T-helper 17 cell (primary cell): ENCODE results near the gene CD59. TPM values are rescaled to one million over a fixed set of nuclear protein-coding genes. Genes with fewer than 3 reads are reported as not detected.
"Not testable (repeated sequence)": the region's sequence is repeated elsewhere in the genome, so short reads cannot be mapped to it uniquely, and the experiment has no call there.

Source experiments
- ATAC-seq: fragments of 150-1000 bp; cut with Tn5 transposase; 2 replicates; pipeline ENCODE4 v1.10.0; 2021; ENCODE audit warnings: mild to moderate bottlenecking, moderate library complexity
- DNase-seq, 3 donors: peaks; one replicate each; pipeline versions ENCODE4 v3.0.0 to v3.0.0-alpha.2; 2020 to 2021
- H3K9me3 ChIP-seq: one replicate; pipeline ENCODE4 v1.7.0; 2013; ENCODE audit warnings: low read length, mild to moderate bottlenecking; ENCODE audit not compliant: control insufficient read depth, poor library complexity, severe bottlenecking
- H3K27ac Mint-ChIP-seq: one replicate; pipeline ENCODE4 v1.8.0; 2022; ENCODE audit warnings: mild to moderate bottlenecking, moderate library complexity, mixed read lengths
- H3K27me3 Mint-ChIP-seq: one replicate; pipeline ENCODE4 v1.8.0; 2022; ENCODE audit warnings: mixed read lengths
- H3K36me3 Mint-ChIP-seq: one replicate; pipeline ENCODE4 v1.8.0; 2022; ENCODE audit warnings: low read depth, mixed read lengths
- H3K4me1 Mint-ChIP-seq: one replicate; pipeline ENCODE4 v1.8.0; 2022; ENCODE audit warnings: mild to moderate bottlenecking, mixed read lengths
- H3K4me3 Mint-ChIP-seq: one replicate; pipeline ENCODE4 v1.8.0; 2022; ENCODE audit warnings: mild to moderate bottlenecking, moderate library complexity, mixed read lengths
- total RNA-seq, 4 donors: library from RNA in 2 of 4; stranded (reverse) in 2 of 4; gene quantifications; one replicate each; pipeline ENCODE4 v1.2.3 and lab custom pipeline; 2022 to 2026

Gene CD59
- total RNA-seq, 2 donors from 2014 or later, result 48.7 to 53.6 TPM

DNA sequence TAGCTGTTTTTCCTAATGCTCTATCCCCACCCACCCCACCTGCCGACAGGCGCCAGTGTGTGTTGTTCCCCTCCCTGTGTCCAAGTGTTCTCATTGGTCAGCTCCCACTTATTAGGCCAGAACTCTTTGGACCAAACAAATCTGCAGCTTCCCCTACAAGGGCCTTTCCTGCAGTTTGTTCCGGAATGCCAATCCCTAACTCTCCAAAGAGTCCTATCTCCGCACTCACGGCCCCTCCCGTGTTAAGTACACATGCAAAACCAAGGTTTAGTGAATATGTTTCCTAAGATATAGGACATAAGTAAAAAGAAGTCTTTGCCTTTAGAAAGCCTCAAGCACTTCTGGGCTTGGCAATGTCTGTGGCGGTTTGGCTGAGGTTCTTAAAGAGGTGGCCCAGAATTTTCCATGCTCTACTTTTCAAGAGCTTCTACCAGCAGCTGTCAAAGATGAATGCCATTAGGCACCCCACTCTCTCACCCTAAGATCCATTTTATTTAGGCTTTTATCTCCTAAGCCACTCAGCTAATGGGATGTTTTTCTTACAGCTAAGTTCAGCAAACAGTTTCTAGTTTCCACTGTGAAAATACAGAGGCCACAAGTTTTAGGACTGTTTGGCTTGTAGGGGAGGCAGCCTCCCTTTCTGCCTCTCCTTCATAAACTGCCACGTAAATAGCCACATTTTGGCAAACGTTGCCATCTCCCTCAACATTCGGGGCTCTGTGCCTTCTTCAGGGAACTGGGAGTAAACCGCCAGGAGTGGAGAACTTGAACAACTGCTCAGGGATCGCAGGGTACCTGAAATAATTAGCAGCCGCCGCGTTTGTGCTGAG is 1.6 kb downstream of the CD59 start:
- ATAC-seq (no peak), DNase-seq (no peak)
- Mint-ChIP-seq H3K4me3 (peak overlapping the region; percentile 91), H3K36me3 (no peaks in the 10 kb centered on the region), H3K27ac (peak overlapping the region; percentile 92), H3K4me1 (peaks cover 40% of the 10 kb centered on the region), H3K27me3 (no peaks in the 10 kb centered on the region)
- H3K9me3 ChIP-seq, result no peaks in the 10 kb centered on the region

DNA sequence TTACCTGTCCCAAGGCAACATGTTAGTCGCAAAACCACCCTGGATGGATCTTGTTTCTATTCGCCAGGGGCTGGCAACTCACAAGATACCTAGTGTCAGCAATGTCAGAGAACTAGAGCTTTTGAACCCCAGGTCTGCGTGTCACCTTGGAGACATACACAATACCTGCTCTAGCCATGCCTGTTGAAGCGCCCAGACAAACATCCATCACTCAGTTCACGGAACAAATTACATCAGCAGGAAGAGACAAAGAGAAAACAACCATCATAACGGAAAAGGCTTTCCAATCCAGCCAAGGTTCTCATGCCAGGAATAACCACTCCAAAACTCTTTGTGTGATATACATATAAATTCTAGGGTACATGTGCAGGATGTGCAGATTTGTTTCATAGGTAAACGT is 2.2 kb downstream of the CD59 start:
- H3K9me3 ChIP-seq, result no peaks in the 10 kb centered on the region
- H3K27me3 Mint-ChIP-seq, result no peaks in the 10 kb centered on the region
- peaks cover 40% of the 10 kb centered on the region for H3K4me1 Mint-ChIP-seq
- H3K27ac Mint-ChIP-seq, result peak overlapping the region; percentile 92
- ATAC-seq, result no peak
- peak overlapping the region; percentile 91 for H3K4me3 Mint-ChIP-seq
- no peak for DNase-seq
- no peaks in the 10 kb centered on the region for H3K36me3 Mint-ChIP-seq

DNA sequence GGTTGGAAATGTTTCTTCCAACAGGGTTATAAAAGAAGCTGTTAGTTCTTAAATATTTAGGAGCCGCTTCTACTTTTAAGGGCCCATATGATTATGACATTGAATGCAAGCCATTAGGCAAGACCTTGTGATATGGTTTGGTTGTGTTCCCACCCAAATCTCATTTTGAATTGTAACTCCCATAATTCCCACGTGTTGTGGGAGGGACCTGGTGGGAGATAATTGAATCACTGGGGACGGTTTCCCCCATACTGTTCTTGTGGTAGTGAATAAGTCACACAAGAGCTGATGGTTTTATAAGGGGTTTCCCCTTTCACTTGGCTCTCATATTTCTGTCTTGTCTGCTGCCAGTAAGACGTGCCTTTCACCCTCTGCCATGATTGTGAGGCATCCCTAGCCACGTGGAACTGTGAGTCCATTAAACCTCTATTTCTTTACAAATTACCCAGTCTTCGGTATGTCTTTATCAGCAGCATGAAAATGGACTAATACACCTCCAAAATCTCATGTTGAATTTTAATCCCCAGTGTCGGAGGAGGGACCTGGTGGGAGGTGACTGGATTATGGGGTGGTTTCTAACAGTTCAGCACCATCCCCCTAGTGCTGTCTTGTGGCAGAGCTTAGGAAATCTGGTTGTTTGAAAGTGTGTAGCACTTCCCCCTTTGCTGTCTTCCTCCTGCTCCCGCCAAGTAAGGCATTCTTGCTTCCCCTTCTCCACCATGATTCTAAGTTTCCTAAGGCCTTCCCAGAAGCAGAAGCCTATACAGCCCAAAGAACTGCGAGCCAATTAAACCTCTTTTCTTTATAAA is 4.3 kb downstream of the CD59 start:
- no peaks in the 10 kb centered on the region for H3K9me3 ChIP-seq
- Mint-ChIP-seq H3K27ac (peak overlapping the region; percentile 61), H3K4me1 (peaks cover 38% of the 10 kb centered on the region), H3K36me3 (no peaks in the 10 kb centered on the region), H3K27me3 (no peaks in the 10 kb centered on the region), H3K4me3 (no peak overlapping the region)
- no peak for DNase-seq
- no peak for ATAC-seq

GRCh38 chr11:33730716-33731115 is 5.5 kb downstream of the CD59 start:
- H3K9me3 ChIP-seq, result no peaks in the 10 kb centered on the region
- no peak overlapping the region for H3K27ac Mint-ChIP-seq
- peaks cover 3% of the 10 kb centered on the region for H3K36me3 Mint-ChIP-seq
- DNase-seq (no peak), ATAC-seq (no peak)
- peaks cover 48% of the 10 kb centered on the region for H3K4me1 Mint-ChIP-seq
- H3K4me3 Mint-ChIP-seq, result no peak overlapping the region
- H3K27me3 Mint-ChIP-seq, result no peaks in the 10 kb centered on the region

DNA sequence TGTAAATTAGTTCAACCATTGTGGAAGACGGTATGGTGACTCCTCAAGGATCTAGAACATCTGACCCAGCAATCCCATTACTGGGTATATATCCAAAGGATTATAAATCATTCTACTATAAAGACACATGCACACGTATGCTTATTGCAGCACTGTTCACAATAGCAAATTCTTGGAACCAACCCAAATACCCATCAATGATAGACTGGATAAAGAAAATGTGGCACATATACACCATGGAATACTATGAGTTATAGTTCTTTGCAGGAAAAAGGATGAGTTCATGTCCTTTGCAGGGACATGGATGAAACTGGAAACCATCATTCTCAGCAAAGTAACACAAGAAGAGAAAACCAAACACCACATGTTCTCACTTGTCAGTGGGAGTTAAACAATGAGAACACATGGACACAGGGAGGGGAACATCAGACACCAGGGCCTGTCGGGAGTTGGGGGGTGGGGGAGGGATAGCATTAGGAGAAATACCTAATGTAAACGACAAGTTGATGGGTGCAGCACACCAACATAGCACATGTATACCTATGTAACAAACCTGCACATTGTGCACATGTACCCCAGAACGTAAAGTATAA is 7.1 kb downstream of the CD59 start:
- not testable (repeated sequence) for H3K27ac Mint-ChIP-seq, H3K36me3 Mint-ChIP-seq, ATAC-seq, H3K9me3 ChIP-seq, DNase-seq, H3K27me3 Mint-ChIP-seq, H3K4me3 Mint-ChIP-seq
- H3K4me1 Mint-ChIP-seq, result peaks cover 48% of the 10 kb centered on the region

DNA sequence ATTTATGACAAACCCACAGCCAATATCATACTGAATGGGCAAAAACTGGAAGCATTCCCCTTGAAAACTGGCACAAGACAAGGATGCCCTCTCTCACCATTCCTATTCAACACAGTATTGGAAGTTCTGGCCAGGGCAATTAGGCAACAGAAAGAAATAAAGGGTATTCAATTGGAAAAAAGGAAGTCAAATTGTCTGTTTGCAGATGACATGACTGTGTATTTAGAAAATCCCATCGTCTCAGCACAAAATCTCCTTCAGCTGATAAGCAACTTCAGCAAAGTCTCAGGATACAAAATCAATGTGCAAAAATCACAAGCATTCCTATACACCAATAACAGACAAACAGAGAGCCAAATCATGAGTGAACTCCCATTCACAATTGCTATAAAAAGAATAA is 8.7 kb downstream of the CD59 start:
- H3K4me1 Mint-ChIP-seq, result peaks cover 55% of the 10 kb centered on the region
- DNase-seq, H3K27me3 Mint-ChIP-seq, ATAC-seq, H3K27ac Mint-ChIP-seq, H3K9me3 ChIP-seq, H3K4me3 Mint-ChIP-seq, H3K36me3 Mint-ChIP-seq: not testable (repeated sequence)

GRCh38 chr11:33725496-33725895 is 10.7 kb downstream of the CD59 start:
- Mint-ChIP-seq H3K36me3 (peaks cover 3% of the 10 kb centered on the region), H3K4me3 (no peak overlapping the region), H3K27me3 (no peaks in the 10 kb centered on the region), H3K4me1 (peaks cover 55% of the 10 kb centered on the region), H3K27ac (peak overlapping the region; percentile 39)
- ATAC-seq (no peak), DNase-seq (no peak)
- no peaks in the 10 kb centered on the region for H3K9me3 ChIP-seq

DNA sequence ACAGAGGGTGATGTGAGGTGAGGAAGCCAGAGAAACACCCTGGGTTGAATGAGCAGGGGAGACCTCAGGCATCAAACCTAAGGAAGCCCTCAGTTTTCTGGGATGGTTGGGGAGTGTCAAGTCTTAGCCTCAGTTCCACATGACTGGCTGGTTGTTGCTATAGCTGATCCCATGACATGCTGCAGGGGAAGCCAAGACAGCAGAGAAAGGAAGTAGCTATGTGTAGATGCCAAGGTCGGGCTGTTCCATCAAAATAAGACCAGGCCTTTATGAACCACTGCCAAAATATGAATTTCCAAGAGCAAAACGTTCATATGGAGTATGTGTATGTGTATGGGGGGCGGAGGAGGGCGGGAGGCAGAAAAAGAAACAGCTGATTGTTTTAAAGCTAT is 11.6 kb downstream of the CD59 start:
- H3K9me3 ChIP-seq, result no peaks in the 10 kb centered on the region
- no peak for ATAC-seq
- Mint-ChIP-seq H3K4me3 (no peak overlapping the region), H3K36me3 (peaks cover 3% of the 10 kb centered on the region), H3K27ac (no peak overlapping the region), H3K27me3 (no peaks in the 10 kb centered on the region), H3K4me1 (peaks cover 55% of the 10 kb centered on the region)
- DNase-seq, result no peak

- ATAC-seq, result peak; percentile 10
- H3K9me3 ChIP-seq, result no peaks in the 10 kb centered on the region
- peaks cover 3% of the 10 kb centered on the region for H3K36me3 Mint-ChIP-seq
- no peak for DNase-seq
- no peaks in the 10 kb centered on the region for H3K27me3 Mint-ChIP-seq
- no peak overlapping the region for H3K27ac Mint-ChIP-seq
- no peak overlapping the region for H3K4me3 Mint-ChIP-seq
- peaks cover 51% of the 10 kb centered on the region for H3K4me1 Mint-ChIP-seq
Measured at GRCh38 chr11:33723238-33723881, 12.9 kb downstream of the CD59 start.

DNA sequence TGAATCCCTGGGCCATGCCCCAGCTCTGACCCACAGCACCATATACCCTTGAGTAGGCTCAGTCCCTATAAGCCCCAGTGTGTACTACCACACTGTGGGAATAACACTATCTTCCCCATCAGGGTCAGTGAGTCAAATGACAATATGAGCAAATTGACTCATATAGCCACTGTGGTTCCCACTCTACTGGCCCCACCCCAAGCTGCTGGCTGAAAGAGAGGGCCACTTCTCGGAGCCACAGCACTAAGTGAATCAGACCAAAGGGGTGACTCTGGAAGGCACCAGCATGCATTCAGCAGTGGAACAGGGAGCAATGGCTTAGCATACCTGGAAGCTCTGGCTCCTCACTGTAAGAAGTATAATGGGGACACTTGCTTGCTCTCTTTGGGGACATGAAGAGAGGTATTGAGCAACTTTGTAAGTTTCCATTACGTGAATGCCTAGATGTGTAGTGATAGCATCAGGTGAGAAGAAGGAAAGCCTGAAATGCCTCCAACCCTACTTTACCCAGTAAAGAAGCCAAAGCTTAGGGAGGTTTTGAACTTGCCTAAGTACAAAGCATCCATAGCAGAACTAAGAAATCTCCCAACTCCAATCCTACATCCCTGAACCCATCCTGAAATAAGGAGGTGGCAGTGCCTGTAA is 13.5 kb downstream of the CD59 start:
- ATAC-seq, result peak; percentile 23
- no peak overlapping the region for H3K4me3 Mint-ChIP-seq

GRCh38 chr11:33721984-33722383 is 14.2 kb downstream of the CD59 start:
- Mint-ChIP-seq H3K4me1 (peaks cover 46% of the 10 kb centered on the region), H3K27ac (peak overlapping the region; percentile 14), H3K27me3 (no peaks in the 10 kb centered on the region), H3K4me3 (no peak overlapping the region), H3K36me3 (peaks cover 3% of the 10 kb centered on the region)
- H3K9me3 ChIP-seq, result no peaks in the 10 kb centered on the region
- DNase-seq (no peak), ATAC-seq (no peak)

More for the DNA sequence above, 13.5 kb downstream of the CD59 start:
- no peaks in the 10 kb centered on the region for H3K9me3 ChIP-seq
- H3K4me1 Mint-ChIP-seq, result peaks cover 50% of the 10 kb centered on the region
- DNase-seq, result no peak
- H3K36me3 Mint-ChIP-seq, result peaks cover 3% of the 10 kb centered on the region
- no peaks in the 10 kb centered on the region for H3K27me3 Mint-ChIP-seq
- no peak overlapping the region for H3K27ac Mint-ChIP-seq

DNA sequence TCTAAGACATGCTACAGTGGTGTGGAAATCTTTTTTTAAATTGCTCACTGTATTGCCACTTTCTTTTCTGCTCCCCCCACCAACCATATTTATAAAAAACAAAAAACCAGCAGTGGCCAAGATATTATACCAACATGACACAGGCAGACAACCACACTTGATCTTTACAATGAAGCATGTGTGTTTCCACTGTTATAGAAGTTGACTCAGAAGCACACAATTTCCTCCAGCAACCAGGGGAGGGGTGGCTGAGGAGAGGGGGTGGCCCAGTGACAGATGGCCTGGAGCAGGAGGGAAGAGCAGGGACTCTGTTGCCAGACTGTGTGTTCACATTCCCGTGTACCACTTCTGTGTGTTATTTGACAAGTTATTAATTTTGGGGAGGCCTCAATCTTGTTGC is 14.8 kb downstream of the CD59 start:
- Mint-ChIP-seq H3K36me3 (peaks cover 3% of the 10 kb centered on the region), H3K27ac (no peak overlapping the region), H3K4me3 (no peak overlapping the region), H3K4me1 (peaks cover 41% of the 10 kb centered on the region), H3K27me3 (no peaks in the 10 kb centered on the region)
- DNase-seq (no peak), ATAC-seq (no peak)
- H3K9me3 ChIP-seq, result no peaks in the 10 kb centered on the region
